Ovary (tissue), 9 donors: ENCODE data around the gene FAM124B. TPM values are rescaled to one million over a fixed set of nuclear protein-coding genes. Genes with fewer than 3 reads are reported as not detected.
A peak's percentile ranks its signal among the peaks of the same experiment; 100 is the strongest.

ENCODE experiments used
- DNase-seq, 5 donors: peaks; one replicate each; pipeline ENCODE4 v3.0.0-alpha.2; 2019 to 2020
- H3K27ac ChIP-seq, 2 donors: fragments of 200-600 bp; one replicate each; pipeline versions ENCODE4 v1.5.1 to v1.8.0; 2019 to 2022
- H3K27me3 ChIP-seq: fragments of 200-600 bp; one replicate; pipeline ENCODE4 v1.8.0; 2022
- H3K36me3 ChIP-seq: fragments of 200-600 bp; sonication (generic); one replicate; pipeline ENCODE4 v1.5.1; 2019
- H3K4me1 ChIP-seq: one replicate; pipeline ENCODE4 v1.8.1; 2013; ENCODE audit warnings: mild to moderate bottlenecking, moderate library complexity; ENCODE audit not compliant: insufficient read depth
- H3K4me3 ChIP-seq: fragments of 200-600 bp; sonication (generic); one replicate; pipeline ENCODE4 v1.5.1; 2017
- H3K9me3 ChIP-seq, 2 donors: fragments of 200-600 bp in 1 of 2; sonication (generic) in 1 of 2; one replicate each; pipeline versions ENCODE4 v1.5.1 to v1.8.1; 2013 to 2019; ENCODE audit warnings: mild to moderate bottlenecking in 1 of 2, moderate library complexity in 1 of 2
- CTCF ChIP-seq, 3 donors: fragments of 450-650 bp in 2 of 3; fragments of 200-600 bp in 1 of 3; IDR thresholded peaks; one replicate each; pipeline versions ENCODE4 v1.5.1 to v1.8.0; 2016 to 2022; ENCODE audit warnings: antibody characterized with exemption in 3 of 3, mild to moderate bottlenecking in 1 of 3
- EP300 ChIP-seq: sonication (generic); formaldehyde crosslinking; IDR thresholded peaks from one replicate; pipeline ENCODE4 v1.6.1; 2017; ENCODE audit warnings: antibody characterized with exemption
- POLR2A ChIP-seq: fragments of 450-650 bp; IDR thresholded peaks from one replicate; pipeline ENCODE4 v1.6.1; 2017; ENCODE audit warnings: antibody characterized with exemption, mild to moderate bottlenecking, moderate library complexity
- WGBS, 3 donors: extraction: QIAGEN DNeasy Blood & Tissue Kit in 1 of 3; methylation state at CpG; one replicate each; pipeline versions ENCODE4 v1.1.5 to v1.1.7; 2013 to 2017; 5-methylcytosine and 5-hydroxymethylcytosine counted together
- intact Hi-C, 4 donors: fragments of 100-400 bp; cut with DNase I; formaldehyde crosslinking; loops; one replicate each; pipeline versions ENCODE4 v1.11.0 to v1.15.1; 2022 to 2023
- polyA plus RNA-seq, 2 donors: library from polyadenylated mRNA; stranded (reverse); fragments of 200-250 nt in 1 of 2; fragments of 350-450 nt in 1 of 2; fragmentation: Illumina TruSeq in 1 of 2; extraction: RNeasy Lipid Tissue Mini Kit (QIAGEN cat#74804) in 1 of 2; gene quantifications; one replicate each; pipeline ENCODE4 v1.2.3, GENCODE V29; 2013 to 2014
- total RNA-seq, 7 donors: library from RNA; depleted of rRNA in 2 of 7; stranded (reverse); fragments of >200 nt in 2 of 7; fragmentation: NEBNext Ultra II Directional in 3 of 7; extraction: Animal tissue kit (Norgen Biotek cat#: 25700) in 3 of 7; gene quantifications; one replicate each; pipeline versions ENCODE4 v1.1.0 to v1.2.4, GENCODE V29; 2016 to 2023
- donor health status: DM: no; HTN: no; CAD: no; lungs with moderate emphysema.
- donor health status: DM: no; HTN: no; CAD: no.
- donor health status: Bipolar disorder and iron deficiency.
- donor health status: DM: yes; HTN: yes; CAD: no.
- donor health status: DM: no; HTN: no; CAD: no.
- donor health status: DM: yes; HTN: yes; CAD: no.

Gene FAM124B
- total and polyA plus RNA-seq, 9 donors, result 0.11 to 3.0 (median 1.1) TPM

DNA sequence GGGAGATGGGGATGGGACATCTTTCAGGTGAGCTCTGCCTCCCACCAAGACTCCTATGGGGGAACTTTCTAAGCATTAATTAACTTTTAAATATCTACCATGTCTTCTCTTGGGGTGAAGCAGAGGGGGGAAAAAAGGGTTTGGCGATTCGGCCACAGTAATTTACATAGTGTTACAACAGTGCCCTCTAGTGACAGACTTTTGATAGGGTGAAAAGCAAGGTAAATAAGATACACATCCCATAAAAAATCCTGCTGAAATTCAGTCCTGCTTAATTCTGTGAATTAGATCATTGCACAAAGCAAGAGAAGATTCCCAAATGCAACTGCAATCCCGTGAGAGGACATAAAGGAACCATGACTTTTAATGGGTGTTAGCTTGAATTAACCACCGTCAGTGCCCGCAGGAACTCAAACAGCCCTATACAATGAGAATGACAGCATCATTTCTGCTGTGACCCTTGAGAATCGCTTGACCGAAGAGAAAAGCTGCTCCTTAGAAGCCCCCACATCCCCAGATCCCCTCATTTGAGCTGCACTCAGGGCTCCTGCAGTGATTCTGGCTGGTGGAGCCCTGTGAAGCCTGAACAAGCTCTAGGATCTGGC, 32.8 kb downstream of the FAM124B start:
- no peaks in the 10 kb centered on the region for H3K36me3 ChIP-seq
- intact Hi-C loops, result no loop called here
- no peak overlapping the region for H3K4me3 ChIP-seq
- H3K27ac ChIP-seq, result no peak overlapping the region
- no peaks in the 10 kb centered on the region for H3K27me3 ChIP-seq
- DNase-seq, result no peak
- no peaks in the 10 kb centered on the region for H3K4me1 ChIP-seq
- TF ChIP-seq CTCF (IDR thresholded peaks at IDR 0.05), result peak in 1 of 3 donors; percentile 16
- no peak for TF ChIP-seq EP300
- no peaks in the 10 kb centered on the region for H3K9me3 ChIP-seq
- WGBS, 3 donors, result 62 to 67% (median 64%) methylated on average over 7 of the region's 7 CpGs

- Histone ChIP-seq H3K9me3 (no peaks in the 10 kb centered on the region), H3K4me3 (no peak overlapping the region), H3K27ac (no peak overlapping the region), H3K4me1 (no peaks in the 10 kb centered on the region), H3K27me3 (no peaks in the 10 kb centered on the region), H3K36me3 (no peaks in the 10 kb centered on the region)
- no peak for TF ChIP-seq EP300
- no peak for TF ChIP-seq CTCF (IDR thresholded peaks at IDR 0.05)
- TF ChIP-seq POLR2A, result no peak
- no peak for DNase-seq
- 24 to 36% (median 34%) methylated on average over 3 of the region's 3 CpGs for WGBS, 3 donors
- intact Hi-C loops, result no loop called here
These were observed 35.6 kb downstream of the FAM124B start for GRCh38 chr2:224366267-224366844.

DNA sequence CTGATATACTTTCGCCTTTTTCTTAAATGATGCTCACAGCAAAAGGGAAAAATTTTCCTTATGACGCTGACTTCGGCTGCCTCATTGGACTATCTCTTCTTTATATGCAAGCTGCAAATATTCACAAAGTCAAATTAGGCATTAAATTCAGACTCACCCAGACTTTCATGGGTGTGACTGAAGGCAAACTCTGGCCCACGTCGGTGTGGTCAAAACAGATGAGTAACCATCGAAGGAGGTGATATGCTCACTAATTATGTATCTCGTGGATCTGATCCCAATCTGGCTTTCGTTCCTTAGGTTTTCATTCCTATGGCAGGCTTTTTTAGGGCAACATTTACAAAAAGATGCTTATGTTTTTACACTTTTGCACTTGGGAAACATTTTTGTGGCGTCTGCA, 36.6 kb downstream of the FAM124B start:
- Histone ChIP-seq H3K4me1 (no peaks in the 10 kb centered on the region), H3K4me3 (no peak overlapping the region), H3K27ac (no peak overlapping the region), H3K36me3 (no peaks in the 10 kb centered on the region), H3K27me3 (no peaks in the 10 kb centered on the region), H3K9me3 (no peaks in the 10 kb centered on the region)
- TF ChIP-seq CTCF (IDR thresholded peaks at IDR 0.05) (no peak), POLR2A (no peak), EP300 (no peak)
- DNase-seq, result no peak
- intact Hi-C loops, result no loop called here
- WGBS, 3 donors, result 86 to 89% (median 87%) methylated on average over 9 of the region's 9 CpGs

DNA sequence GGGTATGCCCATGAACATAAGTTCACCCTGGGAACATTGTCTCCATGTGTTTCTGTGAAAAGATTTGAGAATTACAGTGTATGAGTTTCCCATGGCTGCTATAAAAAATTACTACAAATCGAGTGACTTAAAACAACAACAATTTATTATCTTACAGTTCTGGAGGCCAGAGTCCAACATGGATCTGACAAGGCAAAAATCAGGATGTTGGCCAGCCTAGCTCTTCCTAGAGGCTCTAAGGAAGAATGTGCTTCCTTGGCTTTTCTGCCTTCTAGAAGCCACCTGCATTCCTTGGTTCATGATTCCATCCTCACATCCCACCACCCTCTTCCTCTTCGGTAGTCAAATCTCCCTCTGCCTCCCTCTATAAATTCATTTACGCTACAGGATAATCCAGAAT, 38.6 kb downstream of the FAM124B start:
- Histone ChIP-seq H3K27me3 (no peaks in the 10 kb centered on the region), H3K4me3 (no peak overlapping the region), H3K4me1 (no peaks in the 10 kb centered on the region), H3K27ac (no peak overlapping the region), H3K36me3 (no peaks in the 10 kb centered on the region), H3K9me3 (no peaks in the 10 kb centered on the region)
- intact Hi-C loops, result loop anchor here in 1 of 4 donors (5.0 kb wide), 1 partner anchor 284 kb away; no protein-coding TSS in a partner anchor
- no peak for DNase-seq
- TF ChIP-seq POLR2A, result no peak
- TF ChIP-seq CTCF (IDR thresholded peaks at IDR 0.05), result no peak
- no peak for TF ChIP-seq EP300
- 81 to 84% (median 81%) methylated on average over 3 of the region's 3 CpGs for WGBS, 3 donors
